ENCODE results near the gene KIF19.

DNA sequence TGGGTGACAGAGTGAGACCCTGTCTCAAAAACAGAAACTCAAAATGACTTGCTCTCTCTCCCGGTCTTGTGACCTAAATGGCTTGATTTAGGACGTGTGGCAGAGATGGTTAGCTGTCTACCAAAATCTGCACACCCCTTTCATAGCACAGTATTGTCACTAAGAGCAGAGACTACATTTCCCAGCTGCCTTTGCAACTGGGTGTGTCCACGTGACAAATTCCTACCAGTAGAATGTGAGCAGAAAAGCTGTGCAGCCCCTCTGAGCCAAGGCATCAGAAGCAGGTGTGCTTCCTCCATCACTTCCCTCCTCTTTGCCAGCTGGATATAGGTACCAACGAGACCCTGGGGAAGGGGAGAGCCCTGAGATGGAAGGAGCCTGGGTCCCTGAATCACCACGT lies 66.8 kb downstream of the KIF19 start:
- TF ChIP-seq, protein P1, sequence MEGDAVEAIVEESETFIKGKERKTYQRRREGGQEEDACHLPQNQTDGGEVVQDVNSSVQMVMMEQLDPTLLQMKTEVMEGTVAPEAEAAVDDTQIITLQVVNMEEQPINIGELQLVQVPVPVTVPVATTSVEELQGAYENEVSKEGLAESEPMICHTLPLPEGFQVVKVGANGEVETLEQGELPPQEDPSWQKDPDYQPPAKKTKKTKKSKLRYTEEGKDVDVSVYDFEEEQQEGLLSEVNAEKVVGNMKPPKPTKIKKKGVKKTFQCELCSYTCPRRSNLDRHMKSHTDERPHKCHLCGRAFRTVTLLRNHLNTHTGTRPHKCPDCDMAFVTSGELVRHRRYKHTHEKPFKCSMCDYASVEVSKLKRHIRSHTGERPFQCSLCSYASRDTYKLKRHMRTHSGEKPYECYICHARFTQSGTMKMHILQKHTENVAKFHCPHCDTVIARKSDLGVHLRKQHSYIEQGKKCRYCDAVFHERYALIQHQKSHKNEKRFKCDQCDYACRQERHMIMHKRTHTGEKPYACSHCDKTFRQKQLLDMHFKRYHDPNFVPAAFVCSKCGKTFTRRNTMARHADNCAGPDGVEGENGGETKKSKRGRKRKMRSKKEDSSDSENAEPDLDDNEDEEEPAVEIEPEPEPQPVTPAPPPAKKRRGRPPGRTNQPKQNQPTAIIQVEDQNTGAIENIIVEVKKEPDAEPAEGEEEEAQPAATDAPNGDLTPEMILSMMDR (IDR thresholded peaks at IDR 0.05; ENCODE audit: poor library complexity) = no peak
- TF ChIP-seq EZH2 (IDR thresholded peaks at IDR 0.05; ENCODE audit: borderline replicate concordance) (no peak), EZH2phosphoT487 (IDR thresholded peaks at IDR 0.05; ENCODE audit: low read depth, severe bottlenecking, unreplicated experiment) (no peak)
